CD4-positive, alpha-beta T cell (primary cell): Measurements from ENCODE around the gene NTN1. TPM values are rescaled to one million over a fixed set of nuclear protein-coding genes. Genes with fewer than 3 reads are reported as not detected.

Source experiments
- ATAC-seq: fragments of 200-7000 bp; cut with Tn5 transposase; one replicate; pipeline ENCODE4 v1.10.0; 2022; ENCODE audit warnings: mild to moderate bottlenecking; ENCODE audit not compliant: poor library complexity
- CTCF ChIA-PET: fragments of 350-600 bp; sonication (Branson Sonifier 250); formaldehyde crosslinking; loops from one replicate; lab custom pipeline; 2021; ENCODE audit warnings: antibody characterized with exemption, inconsistent platforms; lab: Charles Lee
- POLR2A ChIA-PET: fragments of 350-600 bp; sonication (Branson Sonifier 250); formaldehyde crosslinking; loops from one replicate; lab custom pipeline; 2021; ENCODE audit warnings: antibody characterized with exemption, inconsistent platforms; lab: Charles Lee
- DNase-seq, 14 experiments: peaks; one replicate each; pipeline ENCODE4 v3.0.0-alpha.2; 2013 to 2020; ENCODE audit warnings: mixed read lengths in 2 of 14
- H3K27ac ChIP-seq, 2 donors: one replicate each; pipeline versions ENCODE4 v1.5.1 to v1.7.0; 2013; ENCODE audit warnings: low read length in 2 of 2, low read depth in 1 of 2, mild to moderate bottlenecking in 1 of 2
- H3K27me3 ChIP-seq, 2 experiments: 1 replicate in 1 of 2; 2 replicates in 1 of 2; pipeline versions ENCODE4 v1.6.1 to v1.7.0; 2013; ENCODE audit warnings: low read length in 2 of 2, control low read depth in 1 of 2, mild to moderate bottlenecking in 1 of 2, moderate library complexity in 1 of 2; ENCODE audit not compliant: insufficient read depth in 2 of 2, control insufficient read depth in 1 of 2
- H3K36me3 ChIP-seq: one replicate; pipeline ENCODE4 v1.6.1; 2013; ENCODE audit warnings: low read length, control low read depth; ENCODE audit not compliant: insufficient read depth
- H3K4me1 ChIP-seq: one replicate; pipeline ENCODE4 v1.6.1; 2013; ENCODE audit warnings: low read length, control low read depth; ENCODE audit not compliant: insufficient read depth
- H3K4me3 ChIP-seq: one replicate; pipeline ENCODE4 v1.5.1; 2013; ENCODE audit warnings: mild to moderate bottlenecking, low read length, moderate library complexity
- H3K9me3 ChIP-seq, 2 experiments: 1 replicate in 1 of 2; 2 replicates in 1 of 2; pipeline versions ENCODE4 v1.6.1 to v1.7.0; 2013; ENCODE audit warnings: low read length in 2 of 2, mild to moderate bottlenecking in 2 of 2, control low read depth in 1 of 2, moderate library complexity in 1 of 2; ENCODE audit not compliant: control insufficient read depth in 1 of 2, insufficient read depth in 1 of 2
- H3K27ac Mint-ChIP-seq: one replicate; pipeline ENCODE4 v1.8.0; 2020; ENCODE audit warnings: mixed read lengths
- H3K27me3 Mint-ChIP-seq: one replicate; pipeline ENCODE4 v1.8.0; 2021; ENCODE audit warnings: mixed read lengths
- H3K36me3 Mint-ChIP-seq: one replicate; pipeline ENCODE4 v1.8.0; 2021; ENCODE audit warnings: low read depth, mixed read lengths
- H3K4me1 Mint-ChIP-seq: one replicate; pipeline ENCODE4 v1.8.0; 2021; ENCODE audit warnings: low read depth, mixed read lengths
- H3K4me3 Mint-ChIP-seq: one replicate; pipeline ENCODE4 v1.8.0; 2020; ENCODE audit warnings: mild to moderate bottlenecking, mixed read lengths
- H3K9me3 Mint-ChIP-seq: one replicate; pipeline ENCODE4 v1.8.0; 2020; ENCODE audit warnings: mixed read lengths
- intact Hi-C, 2 experiments: fragments of 100-400 bp; cut with DNase I in 1 of 2; cut with micrococcal nuclease in 1 of 2; formaldehyde crosslinking; loops; one replicate each; pipeline versions ENCODE4 v1.15.1 to v1.9.0; 2023 to 2025; cut with DNase I, micrococcal nuclease
- polyA plus RNA-seq, 2 donors: library from polyadenylated mRNA; unstranded; fragments of 120-200 nt; gene quantifications; one replicate each; pipeline ENCODE4 v1.2.1, GENCODE V29; 2013
- total RNA-seq, 174 experiments: library from RNA in 2 of 174; stranded (reverse) in 2 of 174; gene quantifications; one replicate each; pipeline ENCODE4 v1.2.3 and lab custom pipeline; 2021 to 2026
- TF ChIP-seq, protein P1 (sequence below): fragments of 200-600 bp; IDR thresholded peaks from one replicate; pipeline ENCODE4 v1.8.0; 2022; ENCODE audit warnings: antibody characterized with exemption, mild to moderate bottlenecking

The NTN1 gene
- total RNA-seq (under 1 TPM; 0.08 to 0.14 TPM), total RNA-seq (lab: John Stamatoyannopoulos, UW) (0 to 5.0 (median 0.35) reads per million in 172 experiments)
- 0.04 TPM for polyA plus RNA-seq (2013, experiment 1 of 2)
- 0.41 TPM for polyA plus RNA-seq (2013, experiment 2 of 2)

DNA sequence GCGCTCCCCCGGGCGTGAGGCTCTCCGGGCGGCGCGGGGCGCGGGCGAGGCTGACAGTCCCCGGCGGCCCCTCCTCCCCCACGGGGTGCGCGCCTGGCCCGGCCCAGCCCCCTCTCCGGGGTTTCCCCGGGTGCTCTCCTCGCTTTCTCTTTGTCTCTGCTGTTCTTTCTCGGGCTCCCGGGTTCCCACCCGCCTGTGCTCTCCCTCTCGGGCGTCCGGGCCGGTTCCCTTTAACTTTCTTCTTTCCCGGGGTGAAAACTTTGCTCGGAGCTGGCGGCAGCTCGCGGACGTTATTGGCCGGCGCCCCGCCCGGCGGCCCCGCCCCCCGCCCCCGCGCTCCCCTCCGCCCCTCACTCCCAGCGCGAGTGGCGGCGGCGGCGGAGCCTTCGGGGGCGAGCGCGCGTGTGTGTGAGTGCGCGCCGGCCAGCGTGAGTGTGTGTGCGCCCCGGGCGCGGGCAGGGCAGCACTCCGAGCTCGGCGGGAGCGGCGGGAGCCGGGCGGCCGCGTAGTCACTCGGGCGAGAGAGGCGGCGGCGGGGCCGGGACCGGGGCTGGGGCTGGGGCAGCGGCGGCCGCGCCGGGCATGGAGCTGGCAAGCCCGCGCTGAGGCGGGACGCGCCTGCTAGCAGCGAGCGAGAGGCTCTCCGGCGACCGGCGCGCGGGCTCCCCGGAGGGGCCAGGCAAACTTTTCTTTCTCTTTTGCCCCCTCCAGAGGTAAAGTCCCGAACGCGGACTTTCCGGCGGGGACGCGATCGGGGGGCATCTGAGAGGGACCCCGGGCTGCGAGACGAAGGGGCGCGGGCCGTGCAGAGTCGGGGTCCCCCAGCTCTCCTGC, at the start of gene NTN1:
TSS of gene NTN1 (plus strand) at position 353 of the 834 bp plus-strand sequence. CDS start 864 bp downstream, outside the sequence.
- Histone ChIP-seq H3K36me3 (no peaks in the 10 kb centered on the region), H3K4me1 (peaks cover 26% of the 10 kb centered on the region), H3K27ac (no peak within 1 kb of the TSS), H3K9me3 (peaks cover 0 to 5% of the 10 kb centered on the region in 2 experiments), H3K4me3 (peak within 1 kb of the TSS; percentile 51), H3K27me3 (peaks cover 52 to 80% of the 10 kb centered on the region in 2 experiments)
- Mint-ChIP-seq H3K36me3 (peaks cover 4% of the 10 kb centered on the region), H3K4me3 (peak within 1 kb of the TSS; percentile 74), H3K27me3 (peaks cover 58% of the 10 kb centered on the region), H3K27ac (no peak within 1 kb of the TSS), H3K4me1 (peaks cover 20% of the 10 kb centered on the region), H3K9me3 (no peaks in the 10 kb centered on the region)
- TF ChIP-seq, protein P1, sequence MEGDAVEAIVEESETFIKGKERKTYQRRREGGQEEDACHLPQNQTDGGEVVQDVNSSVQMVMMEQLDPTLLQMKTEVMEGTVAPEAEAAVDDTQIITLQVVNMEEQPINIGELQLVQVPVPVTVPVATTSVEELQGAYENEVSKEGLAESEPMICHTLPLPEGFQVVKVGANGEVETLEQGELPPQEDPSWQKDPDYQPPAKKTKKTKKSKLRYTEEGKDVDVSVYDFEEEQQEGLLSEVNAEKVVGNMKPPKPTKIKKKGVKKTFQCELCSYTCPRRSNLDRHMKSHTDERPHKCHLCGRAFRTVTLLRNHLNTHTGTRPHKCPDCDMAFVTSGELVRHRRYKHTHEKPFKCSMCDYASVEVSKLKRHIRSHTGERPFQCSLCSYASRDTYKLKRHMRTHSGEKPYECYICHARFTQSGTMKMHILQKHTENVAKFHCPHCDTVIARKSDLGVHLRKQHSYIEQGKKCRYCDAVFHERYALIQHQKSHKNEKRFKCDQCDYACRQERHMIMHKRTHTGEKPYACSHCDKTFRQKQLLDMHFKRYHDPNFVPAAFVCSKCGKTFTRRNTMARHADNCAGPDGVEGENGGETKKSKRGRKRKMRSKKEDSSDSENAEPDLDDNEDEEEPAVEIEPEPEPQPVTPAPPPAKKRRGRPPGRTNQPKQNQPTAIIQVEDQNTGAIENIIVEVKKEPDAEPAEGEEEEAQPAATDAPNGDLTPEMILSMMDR, result no peak
- peak; percentile 84 for ATAC-seq
- peak in 13 of 14 experiments; percentile 25 to 80 (median 38) for DNase-seq
- POLR2A ChIA-PET, result no interaction called here
- CTCF ChIA-PET, result no interaction called here
- intact Hi-C loops, result no loop called here

DNA sequence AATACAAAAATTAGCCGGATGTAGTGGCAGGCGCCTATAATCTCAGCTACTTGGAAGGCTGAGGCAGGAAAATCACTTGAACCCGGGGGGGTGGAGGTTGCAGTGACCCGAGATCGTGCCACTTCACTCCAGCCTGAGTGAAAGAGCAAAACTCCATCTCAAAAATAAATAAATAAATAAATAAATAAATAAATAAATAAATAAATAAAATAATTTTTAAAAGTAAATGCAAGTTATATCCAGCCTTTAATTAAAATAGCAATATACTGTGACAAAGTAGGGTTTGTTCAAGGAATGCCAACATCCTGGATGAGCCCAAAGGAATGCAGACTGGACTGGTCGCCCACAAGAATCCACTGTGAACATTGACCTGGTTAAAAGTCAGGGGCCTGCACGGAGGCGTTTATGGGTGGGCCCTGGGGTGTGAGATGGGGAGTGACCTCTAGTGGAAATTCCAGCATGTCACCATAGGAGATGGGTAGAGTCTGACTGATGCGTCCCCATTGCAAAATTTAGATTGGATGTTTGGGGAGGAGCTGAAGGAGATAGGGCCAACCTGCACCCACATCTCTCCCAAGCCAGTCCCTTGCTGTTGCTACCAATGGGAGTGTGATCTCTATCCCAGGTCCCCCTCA, 46.1 kb upstream of the NTN1 start:
- no peak overlapping the region for H3K27ac Mint-ChIP-seq
- no peaks in the 10 kb centered on the region for H3K4me1 Mint-ChIP-seq
- CTCF ChIA-PET, result no interaction called here
- POLR2A ChIA-PET, result no interaction called here
- H3K9me3 Mint-ChIP-seq, result peaks cover 5% of the 10 kb centered on the region
- Histone ChIP-seq H3K4me1 (no peaks in the 10 kb centered on the region), H3K27me3 (no peaks in the 10 kb centered on the region), H3K4me3 (no peak overlapping the region), H3K27ac (no peak overlapping the region), H3K9me3 (peaks cover 0 to 7% of the 10 kb centered on the region in 2 experiments), H3K36me3 (no peaks in the 10 kb centered on the region)
- TF ChIP-seq, protein P1, result no peak
- intact Hi-C loops, result no loop called here
- no peak overlapping the region for H3K4me3 Mint-ChIP-seq
- ATAC-seq, result no peak
- DNase-seq, result peak in 1 of 14 experiments; percentile 44
- no peaks in the 10 kb centered on the region for H3K27me3 Mint-ChIP-seq
- no peaks in the 10 kb centered on the region for H3K36me3 Mint-ChIP-seq

DNA sequence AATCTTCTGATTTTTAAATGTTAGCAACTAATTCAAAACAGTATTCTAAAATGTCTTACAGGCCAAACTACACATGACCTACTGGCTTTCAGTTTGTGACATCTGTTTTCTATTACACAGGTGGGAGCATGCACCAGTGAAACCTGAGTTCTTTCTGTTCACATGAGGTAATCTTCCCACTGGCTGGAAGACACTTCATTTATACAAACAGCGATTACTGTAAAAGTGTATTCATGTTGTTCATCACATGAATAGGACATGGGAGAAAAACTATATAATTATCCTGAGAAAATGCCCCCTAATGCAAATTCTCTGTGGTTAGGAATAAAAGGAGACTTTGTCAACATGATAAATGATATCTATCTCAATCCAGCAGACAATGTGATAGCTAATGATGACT, 44.7 kb upstream of the NTN1 start:
- intact Hi-C loops, result no loop called here
- TF ChIP-seq, protein P1, result no peak
- Histone ChIP-seq H3K27ac (no peak overlapping the region), H3K36me3 (no peaks in the 10 kb centered on the region), H3K4me3 (no peak overlapping the region), H3K4me1 (no peaks in the 10 kb centered on the region), H3K27me3 (no peaks in the 10 kb centered on the region), H3K9me3 (no peaks in the 10 kb centered on the region)
- no peaks in the 10 kb centered on the region for H3K9me3 Mint-ChIP-seq
- H3K36me3 Mint-ChIP-seq, result no peaks in the 10 kb centered on the region
- no peak overlapping the region for H3K4me3 Mint-ChIP-seq
- no peak for ATAC-seq
- ChIA-PET POLR2A (no interaction called here), CTCF (interaction anchor here (1.3 kb wide), 1 partner anchor 40 kb away, joined by 3 read pairs; no protein-coding TSS in a partner anchor)
- DNase-seq, result no peak
- no peaks in the 10 kb centered on the region for H3K4me1 Mint-ChIP-seq
- H3K27ac Mint-ChIP-seq, result no peak overlapping the region
- no peaks in the 10 kb centered on the region for H3K27me3 Mint-ChIP-seq
